AG04449 (cell line): ENCODE measurements around the gene TMEM204.

Source experiments
- CTCF ChIA-PET: fragments of 350-600 bp; formaldehyde crosslinking; extraction: SDS; loops from one replicate; lab custom pipeline; 2021; ENCODE audit warnings: antibody characterized with exemption; lab: Yijun Ruan, JAX
- POLR2A ChIA-PET: fragments of 400-600, 350-600 bp; formaldehyde crosslinking; extraction: SDS; loops from one replicate; lab custom pipeline; 2020; ENCODE audit warnings: antibody characterized with exemption, inconsistent platforms; lab: Yijun Ruan, JAX
- DNase-seq: peaks from one replicate; pipeline ENCODE4 v3.0.0-alpha.2; 2010; ENCODE audit warnings: low read depth, low spot score
- H3K4me3 ChIP-seq: 2 replicates; pipeline ENCODE4 v1.5.1; 2011; ENCODE audit warnings: low read depth, mild to moderate bottlenecking, control low read depth, low read length
- CTCF ChIP-seq: IDR thresholded peaks from one replicate; pipeline ENCODE4 v1.5.1; 2011; ENCODE audit warnings: mild to moderate bottlenecking, moderate library complexity, low read length, control low read depth, inconsistent platforms; ENCODE audit not compliant: insufficient read depth; ENCODE audit errors: missing control alignments

Gene TMEM204

DNA sequence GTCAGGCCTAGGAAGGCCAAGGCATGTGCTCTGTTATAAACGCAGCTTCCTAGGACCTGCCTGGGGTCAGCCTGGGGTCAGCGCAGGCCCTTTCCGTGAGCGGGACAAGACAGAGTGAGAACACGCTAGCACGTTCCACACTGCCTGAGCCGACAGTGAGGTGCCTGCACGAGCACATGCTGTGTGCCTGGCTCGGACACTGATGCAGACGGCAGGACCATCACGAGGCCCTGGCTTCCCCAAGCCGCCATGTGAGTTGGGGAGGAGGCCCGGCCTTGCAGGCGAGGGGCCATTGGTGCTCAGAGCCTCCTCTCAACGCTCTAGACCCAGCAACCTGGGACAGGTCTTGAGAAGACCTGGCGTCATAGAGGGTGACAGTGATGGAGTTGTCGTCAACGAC lies 9.1 kb downstream of the TMEM204 start:
- no peak overlapping the region for H3K4me3 ChIP-seq
- DNase-seq = no peak
- CTCF ChIA-PET = no interaction called here
- no peak for TF ChIP-seq CTCF
- POLR2A ChIA-PET = no interaction called here

GRCh38 chr16:1543085-1543896 lies 9.8 kb downstream of the TMEM204 start:
- CTCF ChIA-PET = interaction anchor here (1.5 kb wide), 1 partner anchor 49 kb away, joined by 5 read pairs; no protein-coding TSS in a partner anchor
- no peak overlapping the region for H3K4me3 ChIP-seq

DNA sequence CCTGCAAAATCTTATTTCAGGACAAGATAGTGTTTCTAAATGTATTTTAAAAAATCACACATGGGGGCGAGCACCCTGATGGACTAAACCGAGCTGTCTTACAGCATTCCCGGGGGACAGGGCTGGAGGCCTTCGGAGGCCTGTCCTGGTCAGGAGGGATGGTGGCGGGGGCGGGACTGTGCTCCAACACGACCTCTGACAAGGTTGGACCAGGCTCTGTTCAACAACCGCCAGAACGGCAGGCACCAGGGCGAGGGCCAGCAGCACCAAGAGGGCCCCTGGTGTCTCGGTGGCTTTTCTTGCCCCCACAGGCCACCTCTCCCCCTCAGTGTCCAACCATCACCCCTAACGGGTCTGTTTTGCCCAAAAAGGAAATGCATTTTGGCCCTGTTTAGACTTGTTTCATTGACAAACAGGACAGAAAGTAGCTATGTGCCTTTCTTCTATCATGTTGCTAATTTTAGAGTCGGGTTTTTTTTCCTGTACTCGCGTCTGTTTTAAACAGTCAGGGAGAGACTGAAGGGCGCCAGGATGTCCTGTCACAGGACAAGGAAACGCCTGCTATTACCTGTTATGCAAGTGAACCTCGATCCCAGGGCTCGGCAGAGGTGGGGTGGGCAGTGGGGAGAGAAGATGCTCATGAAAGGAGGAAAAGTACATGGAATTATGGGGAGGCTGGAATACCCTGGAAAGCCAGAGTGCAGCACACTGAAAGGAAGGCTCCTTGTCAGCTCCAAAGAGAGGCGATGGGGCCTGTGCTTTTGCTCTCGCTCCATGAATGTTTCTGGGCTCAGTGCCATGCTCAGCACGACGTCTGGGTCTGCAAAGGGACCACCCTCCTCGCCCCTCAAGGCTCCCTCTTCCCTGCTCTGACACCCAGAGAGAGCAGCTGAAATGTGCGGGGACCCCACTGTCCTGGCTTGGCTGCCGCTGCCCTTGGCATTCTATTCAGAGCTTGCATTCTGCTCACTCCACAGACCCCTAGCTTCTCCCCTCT lies 11.9 kb downstream of the TMEM204 start:
- no peak for DNase-seq
- no peak for TF ChIP-seq CTCF
- ChIA-PET POLR2A (no interaction called here), CTCF (interaction anchor here (1.1 to 1.6 kb wide), 3 partner anchors 8 to 51 kb away, joined by 3 to 4 read pairs (median 3); no protein-coding TSS in a partner anchor)
- no peak overlapping the region for H3K4me3 ChIP-seq

More at GRCh38 chr16:1543085-1543896, 9.8 kb downstream of the TMEM204 start:
- no peak for DNase-seq
- POLR2A ChIA-PET = no interaction called here
- no peak for TF ChIP-seq CTCF

DNA sequence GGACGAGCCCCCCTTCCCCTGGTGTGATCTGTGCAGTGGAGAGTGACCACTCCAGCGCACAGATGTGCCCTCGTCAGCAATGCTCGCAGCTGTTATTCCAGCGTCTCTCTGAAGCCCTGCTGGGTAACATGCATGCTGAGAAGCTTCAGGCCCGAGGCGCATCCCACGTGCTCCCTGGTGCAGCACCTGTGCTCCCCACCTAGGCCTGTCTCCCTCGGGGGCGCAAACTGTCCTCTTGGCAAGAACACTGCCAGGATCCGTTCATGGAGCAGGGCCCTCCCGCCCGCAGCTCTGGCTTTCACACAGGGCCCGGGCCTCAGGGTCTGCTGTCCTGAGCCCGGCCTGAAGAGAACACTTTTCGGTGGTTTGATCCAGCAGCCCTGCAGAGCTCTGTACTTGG lies 13.0 kb downstream of the TMEM204 start:
- POLR2A ChIA-PET = no interaction called here
- TF ChIP-seq CTCF = no peak
- H3K4me3 ChIP-seq = no peak overlapping the region
- DNase-seq = no peak
- CTCF ChIA-PET = interaction anchor here (1.6 kb wide), 1 partner anchor 14 kb away, joined by 3 read pairs; no protein-coding TSS in a partner anchor

- H3K4me3 ChIP-seq = no peak overlapping the region
- no peak for DNase-seq
- ChIA-PET CTCF (no interaction called here), POLR2A (interaction anchor here (1.2 kb wide), 1 partner anchor 14 kb away, joined by 3 read pairs; no protein-coding TSS in a partner anchor)
- TF ChIP-seq CTCF = no peak
These were observed 14.8 kb downstream of the TMEM204 start for GRCh38 chr16:1548233-1548632.
